AG09319 (cell line): ENCODE data around the gene SRBD1.

ENCODE experiments used
- DNase-seq: peaks from one replicate; pipeline ENCODE4 v3.0.0-alpha.2; 2010; ENCODE audit warnings: low read depth; ENCODE audit errors: extremely low read depth
- CTCF ChIP-seq: IDR thresholded peaks from 2 replicates; pipeline ENCODE4 v1.5.1; 2011; ENCODE audit warnings: low read depth, mild to moderate bottlenecking, inconsistent platforms, low read length, moderate library complexity

The SRBD1 gene

GRCh38 chr2:45567288-45567963 is 43.6 kb downstream of the SRBD1 start:
- DNase-seq = no peak
- no peak for TF ChIP-seq CTCF

- DNase-seq = no peak
- TF ChIP-seq CTCF = no peak
Observed at GRCh38 chr2:45559436-45559835, 51.6 kb downstream of the SRBD1 start.

DNA sequence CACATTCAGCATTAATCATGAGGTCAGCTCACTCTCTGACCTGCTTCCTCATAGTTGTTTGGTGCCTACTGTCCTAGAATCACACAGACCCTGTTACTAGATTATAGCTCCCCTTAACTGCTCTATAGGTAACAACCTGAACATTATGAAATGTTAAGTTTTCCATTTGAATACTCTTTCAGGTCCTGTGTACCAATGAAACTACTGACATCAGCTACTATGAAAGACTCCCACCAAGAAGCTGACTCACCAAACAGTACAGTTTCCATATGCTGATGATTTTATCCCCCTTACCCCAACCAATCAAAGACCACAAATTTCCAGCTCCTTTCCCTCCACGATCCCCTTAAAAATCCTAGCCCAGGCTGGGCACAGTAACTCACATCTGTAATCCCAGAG is 56.3 kb downstream of the SRBD1 start:
- TF ChIP-seq CTCF = no peak
- no peak for DNase-seq

DNA sequence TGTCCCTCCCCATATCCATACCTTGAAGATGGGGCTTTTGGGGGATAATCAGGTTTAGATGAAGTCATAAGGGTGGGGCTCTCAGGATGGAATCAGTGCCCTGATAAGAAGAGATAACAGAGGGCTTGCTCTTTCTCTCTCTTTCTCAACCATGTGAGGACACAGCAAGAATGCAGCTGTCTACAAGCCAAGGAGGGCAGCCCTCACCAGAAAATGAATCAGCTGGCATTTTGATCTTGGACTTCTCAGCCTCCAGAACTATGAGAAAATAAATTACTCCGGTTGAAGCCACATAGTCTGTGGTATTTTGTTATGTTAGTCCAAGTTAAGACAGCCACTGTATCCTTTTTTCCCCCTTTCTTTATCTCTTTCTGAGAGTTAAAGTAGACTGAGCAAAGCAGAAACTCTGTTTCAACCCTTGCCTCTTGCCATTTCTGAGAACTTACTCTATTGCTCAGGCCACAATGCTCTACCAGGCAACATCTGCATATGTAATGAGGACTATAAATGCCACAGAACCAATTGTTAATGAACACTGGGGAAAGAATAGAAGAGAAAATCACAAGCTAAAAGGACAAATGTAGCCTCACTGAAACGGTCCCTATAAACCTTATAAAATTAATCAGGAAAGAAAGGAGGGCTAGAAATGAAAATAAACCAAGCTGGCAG is 56.9 kb downstream of the SRBD1 start:
- no peak for DNase-seq
- TF ChIP-seq CTCF = no peak

- no peak for TF ChIP-seq CTCF
- no peak for DNase-seq
Observed at GRCh38 chr2:45551862-45552261, 59.2 kb downstream of the SRBD1 start.

DNA sequence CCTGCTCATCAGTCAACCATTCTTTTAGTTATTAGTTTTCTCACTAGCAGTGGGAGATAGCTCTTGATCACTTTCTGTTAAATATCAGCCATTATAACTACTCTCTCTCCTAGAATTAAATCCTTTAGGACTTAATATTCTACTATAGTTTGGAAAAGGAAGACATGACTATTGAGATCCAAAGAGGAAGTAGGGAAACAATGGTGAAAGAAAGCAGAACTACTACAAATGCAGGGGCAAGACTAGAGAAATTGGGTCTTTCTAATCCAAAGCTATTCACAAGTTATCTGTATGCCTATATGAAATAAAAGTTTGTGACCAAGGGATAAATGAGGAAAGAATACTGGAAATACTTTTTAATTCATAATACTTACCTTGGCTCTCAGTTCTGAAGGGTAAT is 65.1 kb downstream of the SRBD1 start:
- DNase-seq = no peak
- TF ChIP-seq CTCF = no peak

- no peak for DNase-seq
- no peak for TF ChIP-seq CTCF
Observed at GRCh38 chr2:45543257-45543656, 67.8 kb downstream of the SRBD1 start.
